ENCODE measurements around the gene PRKCA. TPM values are rescaled to one million over a fixed set of nuclear protein-coding genes. Genes with fewer than 3 reads are reported as not detected.

PRKCA gene
- total and polyA plus RNA-seq, 2 donors (not counting 3 experiments of a cell fraction or from before 2014, with no cell fraction given), result 7.5 to 34.2 TPM

DNA sequence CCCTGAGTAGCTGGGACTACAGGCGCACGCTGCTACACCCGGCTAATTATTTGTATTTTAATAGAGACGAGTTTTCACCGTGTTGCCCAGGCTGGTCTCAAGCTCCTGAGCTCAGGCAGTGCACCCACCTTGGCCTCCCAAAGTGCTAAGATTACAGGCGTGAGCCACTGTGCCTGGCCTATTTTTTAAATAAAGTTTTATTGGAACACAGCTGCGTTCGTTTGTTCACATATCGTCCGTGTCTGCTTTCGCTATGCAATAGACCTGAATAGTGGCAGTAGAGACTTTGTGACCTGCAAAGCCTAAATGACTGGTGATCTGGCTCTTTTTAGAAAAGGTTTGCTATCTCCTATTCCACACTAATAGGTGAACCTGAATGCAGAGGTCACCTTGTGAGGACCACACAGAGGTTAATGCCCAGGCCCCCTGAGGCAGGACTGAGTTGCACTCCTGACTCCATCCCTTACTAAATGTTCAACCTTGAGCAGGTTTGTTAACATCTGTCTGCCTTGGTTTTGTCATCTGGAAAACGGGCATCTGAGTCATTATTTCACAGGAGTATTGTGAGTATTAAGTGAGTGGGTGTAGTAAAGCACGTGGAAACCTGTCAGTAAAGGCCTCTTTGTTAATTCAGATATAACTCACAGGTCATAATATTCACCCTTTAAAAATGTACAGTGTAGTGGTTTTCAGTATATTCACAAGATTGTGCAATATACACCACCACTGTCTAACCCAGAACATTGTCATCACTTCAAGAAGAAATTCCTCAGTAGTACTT, 375.0 kb downstream of the PRKCA start:
- ChIA-PET CTCF (no interaction called here), POLR2A (no interaction called here)
- Histone ChIP-seq H3K9me1 (replicated peaks; ENCODE audit: control insufficient read depth, extremely low read depth, insufficient read depth, low read length) (no peaks in the 10 kb centered on the region), H3K4me2 (ENCODE audit: insufficient read depth, low read length) (no peak overlapping the region), H3K79me2 (ENCODE audit: control insufficient read depth, insufficient read depth, low read length) (no peaks in the 10 kb centered on the region), H3K27ac (ENCODE audit: insufficient read depth, low read depth, low read length) (no peak overlapping the region), H4K20me1 (replicated peaks; ENCODE audit: control insufficient read depth, extremely low read depth, insufficient read depth, low read length) (no peaks in the 10 kb centered on the region), H3K9me3 (replicated peaks; ENCODE audit: control insufficient read depth, insufficient read depth, low read length) (no peaks in the 10 kb centered on the region), H3K36me3 (ENCODE audit: control insufficient read depth in 2 of 2, extremely low read depth in 1 of 2, insufficient read depth in 2 of 2, low read length in 2 of 2) (no peaks in the 10 kb centered on the region), H3K4me3 (replicated peaks in 1 of 3; ENCODE audit: insufficient read depth in 1 of 3, low read depth in 1 of 3, low read length in 3 of 3) (no peak overlapping the region), H3K4me1 (ENCODE audit: control insufficient read depth, extremely low read depth, insufficient read depth, low read length) (peaks cover 2% of the 10 kb centered on the region), H3K9ac (replicated peaks; ENCODE audit: extremely low read depth, insufficient read depth, low read length) (no peak overlapping the region), H2AFZ (ENCODE audit: low read depth, low read length) (no peak overlapping the region), H3K27me3 (ENCODE audit: control insufficient read depth in 2 of 2, insufficient read depth in 2 of 2, low read length in 2 of 2) (no peaks in the 10 kb centered on the region)
- FAIRE-seq, result peak; percentile 15
- dilution Hi-C loops (cut with MboI; ENCODE audit: extremely low pct_ligation_motif_present, low sequenced_read_pairs) (no loop called here), intact Hi-C loops (cut with micrococcal nuclease) (no loop called here)
- DNase-seq (ENCODE audit: low read depth, low spot score), result no peak
- BruUV-seq (replicated peaks), result no TSS peak
- TF ChIP-seq POLR2AphosphoS5 (IDR thresholded peaks at IDR 0.05; ENCODE audit: insufficient read depth, low read depth, low read length), result no peak
- no peak for TF ChIP-seq EZH2 (IDR thresholded peaks at IDR 0.05; ENCODE audit: borderline replicate concordance, low read depth, low read length, severe bottlenecking)
- TF ChIP-seq JUN (IDR thresholded peaks at IDR 0.05; ENCODE audit: borderline replicate concordance, insufficient read depth, insufficient read length, low read depth), result no peak
- TF ChIP-seq GATA2 (IDR thresholded peaks at IDR 0.05; ENCODE audit: insufficient read depth, insufficient read length, low read depth, low read length), result no peak
- TF ChIP-seq, protein P1, sequence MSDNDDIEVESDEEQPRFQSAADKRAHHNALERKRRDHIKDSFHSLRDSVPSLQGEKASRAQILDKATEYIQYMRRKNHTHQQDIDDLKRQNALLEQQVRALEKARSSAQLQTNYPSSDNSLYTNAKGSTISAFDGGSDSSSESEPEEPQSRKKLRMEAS (IDR thresholded peaks at IDR 0.05; ENCODE audit: insufficient read depth, insufficient read length), result no peak
- TF ChIP-seq POLR2A (IDR thresholded peaks at IDR 0.05; ENCODE audit: low read depth, low read length), result no peak
- TF ChIP-seq FOS (IDR thresholded peaks at IDR 0.05; ENCODE audit: borderline replicate concordance, insufficient read depth, low read length), result no peak
- no peak for TF ChIP-seq MYC (IDR thresholded peaks at IDR 0.05; ENCODE audit: low read depth, low read length)
- TF ChIP-seq, protein P2, sequence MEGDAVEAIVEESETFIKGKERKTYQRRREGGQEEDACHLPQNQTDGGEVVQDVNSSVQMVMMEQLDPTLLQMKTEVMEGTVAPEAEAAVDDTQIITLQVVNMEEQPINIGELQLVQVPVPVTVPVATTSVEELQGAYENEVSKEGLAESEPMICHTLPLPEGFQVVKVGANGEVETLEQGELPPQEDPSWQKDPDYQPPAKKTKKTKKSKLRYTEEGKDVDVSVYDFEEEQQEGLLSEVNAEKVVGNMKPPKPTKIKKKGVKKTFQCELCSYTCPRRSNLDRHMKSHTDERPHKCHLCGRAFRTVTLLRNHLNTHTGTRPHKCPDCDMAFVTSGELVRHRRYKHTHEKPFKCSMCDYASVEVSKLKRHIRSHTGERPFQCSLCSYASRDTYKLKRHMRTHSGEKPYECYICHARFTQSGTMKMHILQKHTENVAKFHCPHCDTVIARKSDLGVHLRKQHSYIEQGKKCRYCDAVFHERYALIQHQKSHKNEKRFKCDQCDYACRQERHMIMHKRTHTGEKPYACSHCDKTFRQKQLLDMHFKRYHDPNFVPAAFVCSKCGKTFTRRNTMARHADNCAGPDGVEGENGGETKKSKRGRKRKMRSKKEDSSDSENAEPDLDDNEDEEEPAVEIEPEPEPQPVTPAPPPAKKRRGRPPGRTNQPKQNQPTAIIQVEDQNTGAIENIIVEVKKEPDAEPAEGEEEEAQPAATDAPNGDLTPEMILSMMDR (IDR thresholded peaks at IDR 0.05; ENCODE audit: extremely low read depth in 1 of 2, insufficient read depth in 1 of 2, low read depth in 1 of 2, low read length in 2 of 2), result no peak

All from endothelial cell of umbilical vein (primary cell).